Mammary epithelial cell (primary cell): Measurements from ENCODE around the gene NSF.

Source experiments
- EZH2 ChIP-seq: IDR thresholded peaks from 2 replicates; pipeline ENCODE4 v1.6.1; 2012; ENCODE audit warnings: low read length, inconsistent platforms, borderline replicate concordance
- TF ChIP-seq, protein P1 (sequence below), 2 donors: IDR thresholded peaks in 1 of 2; conservative IDR thresholded peaks in 1 of 2; 2 replicates each; pipeline ENCODE4 v1.5.1; 2011 to 2012; ENCODE audit warnings: inconsistent platforms in 2 of 2, low read length in 2 of 2, mild to moderate bottlenecking in 2 of 2, control low read depth in 1 of 2, low read depth in 1 of 2; ENCODE audit not compliant: insufficient read depth in 1 of 2; ENCODE audit errors: extremely low read depth in 1 of 2

DNA sequence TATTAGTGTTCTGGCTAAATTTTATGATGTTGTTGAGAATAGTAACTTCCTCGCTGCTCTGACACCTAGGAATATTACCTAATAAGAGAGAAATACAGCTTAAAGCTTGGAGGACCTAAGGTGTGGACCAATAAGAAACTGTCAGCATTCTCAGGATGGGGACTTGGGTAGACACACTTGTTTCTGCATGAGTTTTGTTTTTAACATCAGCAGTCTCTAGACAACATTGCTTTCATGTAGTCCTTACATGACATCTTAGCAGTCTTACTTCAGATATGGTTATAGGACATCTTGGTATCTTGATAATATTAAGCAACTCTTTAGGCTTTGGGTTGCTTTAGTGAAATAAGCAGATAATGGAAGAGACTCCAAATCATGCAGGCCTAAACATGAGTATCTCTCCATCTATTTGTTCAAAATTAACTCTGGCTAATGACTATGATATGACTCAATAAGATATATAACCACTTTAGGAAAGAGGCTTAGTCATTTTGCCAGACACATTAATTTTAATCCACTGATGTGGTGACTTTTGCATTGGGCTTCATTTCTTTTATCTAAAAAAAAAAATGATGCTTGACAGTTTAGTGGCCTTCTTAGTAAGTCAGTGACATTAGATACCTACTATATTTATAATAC lies 143.5 kb downstream of the NSF start:
- TF ChIP-seq EZH2: no peak
- TF ChIP-seq, protein P1, sequence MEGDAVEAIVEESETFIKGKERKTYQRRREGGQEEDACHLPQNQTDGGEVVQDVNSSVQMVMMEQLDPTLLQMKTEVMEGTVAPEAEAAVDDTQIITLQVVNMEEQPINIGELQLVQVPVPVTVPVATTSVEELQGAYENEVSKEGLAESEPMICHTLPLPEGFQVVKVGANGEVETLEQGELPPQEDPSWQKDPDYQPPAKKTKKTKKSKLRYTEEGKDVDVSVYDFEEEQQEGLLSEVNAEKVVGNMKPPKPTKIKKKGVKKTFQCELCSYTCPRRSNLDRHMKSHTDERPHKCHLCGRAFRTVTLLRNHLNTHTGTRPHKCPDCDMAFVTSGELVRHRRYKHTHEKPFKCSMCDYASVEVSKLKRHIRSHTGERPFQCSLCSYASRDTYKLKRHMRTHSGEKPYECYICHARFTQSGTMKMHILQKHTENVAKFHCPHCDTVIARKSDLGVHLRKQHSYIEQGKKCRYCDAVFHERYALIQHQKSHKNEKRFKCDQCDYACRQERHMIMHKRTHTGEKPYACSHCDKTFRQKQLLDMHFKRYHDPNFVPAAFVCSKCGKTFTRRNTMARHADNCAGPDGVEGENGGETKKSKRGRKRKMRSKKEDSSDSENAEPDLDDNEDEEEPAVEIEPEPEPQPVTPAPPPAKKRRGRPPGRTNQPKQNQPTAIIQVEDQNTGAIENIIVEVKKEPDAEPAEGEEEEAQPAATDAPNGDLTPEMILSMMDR (conservative IDR thresholded peaks at IDR 0.05 in 1 of 2, IDR thresholded peaks at IDR 0.05 in 1 of 2; ENCODE audit: extremely low read depth in 1 of 2, insufficient read depth in 1 of 2, low read depth in 1 of 2, low read length in 2 of 2): no peak
